Stimulated activated CD4-positive, alpha-beta T cell treated with anti-CD3 and anti-CD28 coated beads, Interleukin-15, amount 100 ng/mL, for 1 hour (primary cell): ENCODE data around the gene OAF.

Experiments
- DNase-seq, 2 donors: peaks; one replicate each; pipeline ENCODE4 v3.0.0-alpha.2; 2020; ENCODE audit warnings: low read depth in 1 of 2, low spot score in 1 of 2

The OAF gene

GRCh38 chr11:120201653-120202052 is 9.2 kb upstream of the OAF start:
- DNase-seq: no peak

- DNase-seq: no peak
Measured at GRCh38 chr11:120203626-120204025, 7.2 kb upstream of the OAF start.

DNA sequence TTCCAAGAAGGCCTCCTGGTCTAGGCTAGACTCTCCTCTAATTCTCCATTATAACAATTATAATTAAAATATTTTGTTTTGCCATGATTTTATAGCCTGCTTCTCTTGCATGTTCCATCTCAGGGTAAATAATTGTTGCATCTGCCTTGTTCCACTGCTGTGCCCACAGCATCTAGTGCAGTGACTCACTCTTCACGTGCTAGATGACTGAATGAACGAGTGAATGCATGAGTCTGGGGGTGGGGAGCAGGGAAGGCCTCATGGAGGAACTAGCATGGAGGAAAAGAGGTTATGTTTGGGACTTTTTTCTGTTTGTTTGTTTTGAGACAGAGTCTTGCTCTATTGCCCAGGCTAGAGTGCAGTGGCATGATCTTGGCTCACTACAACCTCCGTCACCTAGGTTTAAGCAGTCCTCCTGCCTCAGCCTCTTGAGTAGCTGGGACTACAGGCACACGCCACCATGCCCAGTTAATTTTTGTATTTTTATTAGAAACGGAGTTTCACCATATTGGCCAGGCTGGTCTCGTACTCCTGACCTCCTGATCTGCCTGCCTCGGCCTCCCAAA is 5.2 kb upstream of the OAF start:
- no peak for DNase-seq

- no peak for DNase-seq
Measured at GRCh38 chr11:120207512-120207911, 3.3 kb upstream of the OAF start.

DNA sequence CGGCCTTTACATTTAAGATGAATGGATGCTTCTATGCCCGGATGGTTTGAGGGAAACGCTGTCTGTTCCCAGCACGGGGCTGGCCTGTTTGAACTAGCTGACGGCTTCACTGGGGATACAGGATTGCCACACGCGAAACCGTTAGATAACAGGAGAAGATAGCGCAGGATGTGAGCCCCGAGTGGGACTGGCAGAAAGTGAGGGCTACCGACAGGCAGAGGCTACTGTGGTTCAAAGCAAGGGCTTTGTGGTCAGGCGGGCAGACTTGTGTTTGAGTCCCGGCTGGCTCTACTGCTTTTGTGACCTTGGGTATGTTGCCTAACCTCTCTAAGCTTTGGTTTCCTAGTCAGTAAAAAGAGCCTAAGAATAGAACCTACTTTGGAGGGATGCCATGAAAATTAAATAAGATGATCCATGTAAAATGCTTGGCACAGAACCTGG is 2.8 kb upstream of the OAF start:
- DNase-seq: no peak

DNA sequence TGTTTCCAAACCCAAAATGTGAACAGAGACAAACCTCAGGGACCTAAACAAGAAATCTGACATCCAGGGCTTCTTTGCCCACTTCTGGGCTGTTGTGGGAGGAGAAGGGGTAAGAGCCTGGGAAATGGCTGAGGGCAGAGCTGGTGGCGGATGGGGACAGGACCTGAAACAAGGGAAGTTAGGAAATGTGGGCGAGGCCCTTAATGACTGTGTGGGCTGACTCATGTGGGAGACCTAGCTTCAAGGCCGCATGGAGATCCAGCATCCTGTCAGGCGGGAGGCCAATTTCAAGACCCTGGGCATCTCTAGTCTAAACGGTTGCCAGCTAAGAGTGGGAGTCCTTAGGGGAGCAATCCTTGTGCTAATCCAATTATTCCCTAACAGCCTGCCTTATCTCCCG is 2.1 kb upstream of the OAF start:
- DNase-seq: no peak

- no peak for DNase-seq
Measured at GRCh38 chr11:120209746-120210625, 846 bp upstream of the OAF start.

- no peak for DNase-seq
Measured at GRCh38 chr11:120211522-120212258, 858 bp downstream of the OAF start.

DNA sequence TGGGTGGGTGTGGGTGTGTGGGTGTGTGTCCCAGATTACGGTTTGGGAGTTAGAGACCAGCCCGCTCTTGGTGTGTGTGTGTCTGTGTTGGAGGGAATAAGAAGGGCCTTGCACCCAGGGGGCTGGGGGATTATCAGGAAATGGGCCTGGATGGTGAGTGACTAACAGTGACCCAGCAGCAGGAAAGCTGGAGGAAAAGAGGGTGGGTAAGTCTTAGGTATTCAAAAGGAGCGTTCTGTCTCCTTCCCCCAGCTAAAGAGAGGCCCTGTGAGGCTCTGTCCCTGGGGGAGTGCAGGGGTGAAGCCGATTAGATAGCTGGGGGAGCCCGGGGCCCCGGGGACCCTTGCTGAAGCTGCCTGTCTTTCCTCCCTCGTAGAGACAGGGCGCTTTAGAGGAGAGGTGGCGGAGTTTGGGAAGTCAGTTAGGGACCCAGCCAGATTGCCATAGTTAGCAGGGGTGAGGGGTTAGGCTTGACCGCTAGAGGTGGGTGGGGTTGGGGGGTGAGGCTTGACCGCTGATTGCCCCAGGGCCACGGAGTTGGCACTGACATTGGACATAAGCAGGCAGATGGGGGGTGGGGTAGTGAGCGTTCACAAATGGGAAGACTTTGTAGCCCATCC is 1.5 kb downstream of the OAF start:
- no peak for DNase-seq

DNA sequence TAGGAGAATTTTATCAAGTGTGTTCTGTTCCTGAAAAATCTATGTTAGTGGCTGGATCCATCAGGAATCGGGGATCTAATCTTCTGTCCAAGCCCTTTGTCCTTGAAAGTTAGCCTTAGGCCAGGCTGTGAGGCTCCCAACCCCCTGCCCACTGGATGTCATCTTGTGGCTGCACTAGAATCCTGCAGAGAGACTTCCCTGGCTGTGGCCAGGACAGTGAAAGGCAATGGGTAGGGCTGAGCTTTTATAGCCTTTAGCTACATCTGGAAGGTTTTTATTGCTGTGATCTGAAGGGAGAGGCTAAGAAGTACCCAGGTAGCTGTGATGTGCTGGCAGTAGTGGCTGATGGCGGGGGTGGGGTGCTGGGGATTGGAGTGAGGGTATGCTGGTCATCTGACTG is 2.1 kb downstream of the OAF start:
- no peak for DNase-seq

DNA sequence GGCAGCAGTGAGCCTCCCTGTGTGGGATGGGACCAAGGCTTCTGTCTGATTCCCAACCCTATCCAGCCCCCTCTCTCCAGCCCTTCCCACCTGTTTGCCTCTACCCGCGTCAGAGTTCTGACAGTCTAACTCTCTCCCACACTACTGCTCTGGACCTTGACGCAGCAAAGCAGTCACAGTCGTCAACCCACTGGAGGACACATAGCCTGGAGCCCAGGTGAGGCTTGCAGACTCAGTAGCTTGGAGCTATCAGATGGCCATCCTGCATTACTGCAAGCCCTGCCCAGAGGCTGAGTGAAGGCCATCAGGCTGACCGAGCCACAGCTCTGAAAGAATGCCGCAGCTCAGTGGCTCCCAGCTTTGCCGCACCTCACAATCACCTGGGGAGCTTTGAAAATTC is 3.7 kb downstream of the OAF start:
- DNase-seq: no peak

- no peak for DNase-seq
Measured at GRCh38 chr11:120215634-120216033, 4.8 kb downstream of the OAF start.

DNA sequence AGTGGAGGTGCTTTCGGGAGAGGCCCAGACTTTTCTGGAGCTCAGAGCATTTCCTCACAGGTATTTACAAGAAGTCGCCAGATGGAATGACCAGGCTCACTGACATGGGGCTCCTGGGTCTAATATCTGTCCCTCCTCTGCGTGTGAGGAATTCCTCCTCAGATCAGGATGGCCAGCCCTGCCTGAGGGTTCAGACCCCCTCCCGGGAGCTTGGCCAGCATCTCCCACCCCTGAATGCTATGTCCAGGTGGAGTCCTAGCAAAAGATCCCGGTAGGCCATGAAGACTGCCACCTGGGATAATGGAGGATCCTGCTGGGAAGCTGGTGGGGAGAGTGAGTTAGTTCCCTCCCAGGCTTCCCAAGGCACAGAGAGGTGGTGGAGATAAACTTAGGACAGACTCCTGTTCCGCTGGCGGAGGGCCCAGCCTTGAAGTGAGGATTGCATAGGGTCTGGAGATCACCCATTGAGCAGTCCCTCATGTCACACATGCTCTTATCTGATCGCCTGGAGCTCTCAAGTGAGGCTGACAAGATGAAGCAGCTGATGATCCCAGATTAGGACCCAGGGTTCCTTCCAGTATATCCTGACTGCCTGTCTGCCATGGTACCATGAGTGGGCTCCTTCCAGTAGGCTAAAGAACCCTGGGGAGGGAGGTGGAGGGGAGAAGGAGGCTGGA is 5.7 kb downstream of the OAF start:
- no peak for DNase-seq

DNA sequence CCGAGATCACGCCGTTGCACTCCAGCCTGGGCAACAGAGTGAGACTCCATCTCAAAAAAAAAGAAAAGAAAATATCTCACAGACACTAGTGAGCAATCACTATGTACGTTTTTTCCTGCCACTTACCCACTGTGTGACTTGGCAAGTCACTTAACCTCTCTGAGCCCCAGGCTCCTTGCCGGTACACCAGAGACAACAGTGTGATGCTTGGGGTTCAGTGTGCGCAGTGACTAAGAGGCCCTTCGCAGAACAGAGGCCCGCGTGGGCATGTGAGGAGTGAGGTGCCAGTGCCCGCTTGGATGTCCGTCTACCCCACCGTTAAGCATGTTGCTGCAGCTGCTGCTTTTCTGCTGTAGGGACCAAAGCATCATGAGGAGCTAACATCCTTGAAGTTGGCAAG is 6.7 kb downstream of the OAF start:
- DNase-seq: no peak

- no peak for DNase-seq
Measured at GRCh38 chr11:120217941-120218694, 7.3 kb downstream of the OAF start.

GRCh38 chr11:120218695-120219033 is 7.8 kb downstream of the OAF start:
- DNase-seq: no peak

DNA sequence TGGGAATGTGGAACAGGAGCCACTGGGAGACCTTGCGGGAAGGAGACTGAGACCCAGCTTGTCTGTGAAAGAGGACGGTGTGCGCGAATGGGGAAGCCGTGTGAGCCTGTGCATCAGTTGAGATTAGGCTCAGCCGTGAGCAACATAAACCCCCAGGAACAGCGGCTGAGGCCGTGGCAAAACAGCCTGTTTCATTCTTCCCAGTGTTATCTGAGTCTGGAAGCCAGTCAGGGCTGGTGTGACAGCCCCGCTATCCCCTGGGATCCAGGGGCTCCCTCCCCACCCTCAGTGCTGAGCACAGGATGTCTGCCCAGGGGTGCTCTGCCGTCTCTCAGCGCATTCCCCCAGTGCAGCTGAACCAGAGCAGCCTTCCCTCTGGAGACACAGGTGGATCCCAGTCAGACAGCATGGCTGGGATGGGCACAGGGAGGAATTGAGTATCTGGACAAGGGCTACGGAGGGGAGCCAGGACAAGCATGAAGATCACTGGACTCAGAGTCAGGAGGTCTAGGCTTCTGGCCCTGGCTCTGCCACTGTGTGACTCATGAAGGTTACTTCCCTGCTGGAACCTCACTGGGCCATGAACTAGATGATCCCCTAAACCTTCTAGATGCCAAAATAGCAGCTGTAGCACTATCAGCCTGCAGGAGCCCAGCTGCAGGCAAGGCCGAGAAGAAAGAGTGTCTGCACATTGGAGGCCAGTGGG is 8.6 kb downstream of the OAF start:
- DNase-seq: no peak

DNA sequence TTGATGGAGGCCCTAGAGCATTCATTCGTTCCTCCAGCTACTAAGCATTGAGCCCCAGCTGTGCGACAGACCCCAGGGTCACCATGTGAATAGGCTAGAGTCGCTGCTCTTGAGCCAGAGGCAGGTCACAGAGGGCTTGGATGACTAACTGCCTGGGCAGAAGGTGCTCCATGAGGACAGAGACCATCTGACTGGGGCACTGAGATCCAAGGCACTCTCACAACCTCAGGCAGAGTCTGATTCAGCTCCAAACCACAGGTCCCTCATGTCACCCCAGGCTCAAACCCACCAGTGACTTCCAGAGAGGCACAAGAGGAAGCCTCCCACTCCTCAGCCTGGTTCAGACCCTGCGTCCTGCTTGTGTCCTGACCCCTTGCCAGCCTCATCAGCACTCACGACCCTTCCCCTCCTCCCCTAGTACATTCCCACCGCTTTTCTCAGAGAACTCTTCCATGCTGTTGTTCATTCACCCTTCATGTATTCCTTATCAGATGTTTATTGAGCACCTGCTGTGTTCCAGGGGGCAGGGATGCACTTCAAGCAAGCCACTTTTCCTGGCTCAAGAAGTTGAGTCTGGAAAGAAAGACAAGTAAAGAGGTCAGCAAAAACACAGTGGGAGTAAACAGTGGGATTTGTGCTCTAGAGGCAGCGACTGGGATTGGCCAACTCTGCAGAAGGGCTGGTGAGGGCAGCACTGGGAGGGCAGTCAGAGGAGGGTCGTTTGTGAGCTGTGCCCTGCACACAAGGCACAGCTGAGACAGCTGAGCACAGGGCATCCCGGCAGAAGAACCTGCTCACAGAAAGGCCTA is 9.3 kb downstream of the OAF start:
- DNase-seq: no peak

GRCh38 chr11:120220747-120221037 is 9.9 kb downstream of the OAF start:
- no peak for DNase-seq
